ENCODE measurements around the gene CHIC1. TPM values are rescaled to one million over a fixed set of nuclear protein-coding genes. Genes with fewer than 3 reads are reported as not detected.
"Not testable (repeated sequence)": the region's sequence is repeated elsewhere in the genome, so short reads cannot be mapped to it uniquely, and the experiment has no call there.

Gene CHIC1
- polyA plus RNA-seq, result 12.2 TPM
- long read RNA-seq, donor 1, result 0 reads
- long read RNA-seq, donor 2, full-length matches to known transcripts, result 2 of 2 reads
- long read RNA-seq, donor 2, partial matches to known transcripts, result 0 of 2 reads
- long read RNA-seq, donor 2, other reads (novel, unspliced or antisense), result 0 of 2 reads
- long read RNA-seq, donor 3, full-length matches to known transcripts, result 1 of 1 reads
- long read RNA-seq, donor 3, partial matches to known transcripts, result 0 of 1 reads
- long read RNA-seq, donor 3, other reads (novel, unspliced or antisense), result 0 of 1 reads
- long read RNA-seq, donor 4, result 0 reads
- long read RNA-seq, donor 5, result 0 reads
- long read RNA-seq, donor 6, full-length matches to known transcripts, result 2 of 2 reads
- long read RNA-seq, donor 6, partial matches to known transcripts, result 0 of 2 reads
- long read RNA-seq, donor 6, other reads (novel, unspliced or antisense), result 0 of 2 reads
- long read RNA-seq, donor 7, result 0 reads
- long read RNA-seq, donor 8, full-length matches to known transcripts, result 2 of 2 reads
- long read RNA-seq, donor 8, partial matches to known transcripts, result 0 of 2 reads
- long read RNA-seq, donor 8, other reads (novel, unspliced or antisense), result 0 of 2 reads
- long read RNA-seq, donor 9, full-length matches to known transcripts, result 2 of 2 reads
- long read RNA-seq, donor 9, partial matches to known transcripts, result 0 of 2 reads
- long read RNA-seq, donor 9, other reads (novel, unspliced or antisense), result 0 of 2 reads
- long read RNA-seq, donor 10, full-length matches to known transcripts, result 2 of 2 reads
- long read RNA-seq, donor 10, partial matches to known transcripts, result 0 of 2 reads
- long read RNA-seq, donor 10, other reads (novel, unspliced or antisense), result 0 of 2 reads
- long read RNA-seq, donor 11, full-length matches to known transcripts, result 1 of 1 reads
- long read RNA-seq, donor 11, partial matches to known transcripts, result 0 of 1 reads
- long read RNA-seq, donor 11, other reads (novel, unspliced or antisense), result 0 of 1 reads

DNA sequence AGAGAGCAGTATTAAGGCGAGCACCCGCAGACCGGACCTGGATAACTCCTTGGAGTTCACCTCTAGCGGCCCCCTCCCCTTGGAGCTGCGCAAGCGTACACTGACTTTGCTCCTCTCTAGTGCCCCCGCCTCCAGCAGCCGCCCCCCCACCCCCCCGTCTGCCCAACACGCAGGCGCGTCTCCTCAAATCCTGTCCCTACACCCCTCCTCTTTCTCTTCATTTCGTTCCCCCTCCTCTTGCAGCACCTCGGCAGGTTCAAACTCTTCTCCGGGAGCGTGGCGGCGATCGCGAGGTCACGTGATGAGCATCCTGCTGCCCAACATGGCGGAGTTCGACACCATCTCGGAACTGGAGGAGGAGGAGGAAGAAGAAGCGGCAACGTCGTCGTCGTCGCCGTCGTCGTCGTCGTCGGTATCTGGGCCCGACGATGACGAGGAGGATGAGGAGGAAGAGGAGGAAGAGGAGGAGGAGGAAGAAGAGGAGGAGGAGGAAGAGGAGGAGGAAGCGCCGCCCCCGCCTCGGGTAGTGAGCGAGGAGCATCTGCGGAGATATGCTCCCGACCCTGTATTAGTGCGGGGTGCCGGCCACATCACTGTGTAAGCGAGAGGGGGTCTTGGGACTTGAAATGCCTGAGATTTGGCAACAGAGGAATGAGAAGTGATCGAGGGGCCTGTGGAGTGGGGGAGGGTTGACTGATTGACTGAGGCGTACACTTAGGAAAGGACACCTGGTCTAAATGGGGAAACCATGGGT lies at the start of gene CHIC1:
Gene CHIC1 (plus strand): TSS at position 214 of the 754 bp plus-strand sequence. CDS start 88 bp downstream, at position 302.
- Histone ChIP-seq H3K9me3 (ENCODE audit: control insufficient read depth, low read depth, low read length) (no peaks in the 10 kb centered on the region), H3K36me3 (ENCODE audit: control insufficient read depth, insufficient read depth, low read length) (no peaks in the 10 kb centered on the region), H3K4me1 (ENCODE audit: control insufficient read depth, insufficient read depth, low read length) (peaks cover 4% of the 10 kb centered on the region), H3K4me3 (ENCODE audit: low read length) (peak within 1 kb of the TSS; percentile 72), H3K27me3 (ENCODE audit: control insufficient read depth, insufficient read depth, low read length) (no peaks in the 10 kb centered on the region), H3K27ac (ENCODE audit: low read length) (peak within 1 kb of the TSS; percentile 78)
- no CpG with 5 or more reads among the region's 51 CpGs for WGBS (ENCODE audit: insufficient coverage, low lambda C conversion rate)
- DNase-seq, result peak; percentile 55 to 78

DNA sequence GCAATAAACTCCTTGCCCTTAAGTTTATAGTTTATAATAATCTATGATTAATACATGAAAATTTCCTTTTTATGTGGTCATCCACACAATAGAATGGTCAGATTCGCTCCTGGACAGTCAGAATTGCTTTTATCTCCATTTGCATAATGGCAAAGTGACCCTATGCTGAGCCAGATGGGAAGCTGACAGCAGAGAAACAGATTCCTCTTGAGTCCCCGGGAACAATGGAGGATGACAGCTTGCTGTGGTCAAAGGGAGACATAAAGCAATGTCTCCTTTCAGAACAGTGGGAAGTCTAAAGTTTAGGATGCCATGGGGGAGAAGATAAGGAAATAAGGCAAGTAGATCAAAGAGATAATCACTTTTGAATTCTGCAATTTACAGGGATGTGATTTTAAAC lies 40.2 kb upstream of the CHIC1 start:
- H3K4me3 ChIP-seq (ENCODE audit: low read length); H3K9me3 ChIP-seq (ENCODE audit: control insufficient read depth, low read depth, low read length); H3K27ac ChIP-seq (ENCODE audit: low read length); DNase-seq; H3K4me1 ChIP-seq (ENCODE audit: control insufficient read depth, insufficient read depth, low read length); H3K36me3 ChIP-seq (ENCODE audit: control insufficient read depth, insufficient read depth, low read length); H3K27me3 ChIP-seq (ENCODE audit: control insufficient read depth, insufficient read depth, low read length): not testable (repeated sequence)
- WGBS (ENCODE audit: insufficient coverage, low lambda C conversion rate), result no CpG with 5 or more reads among the region's 2 CpGs

DNA sequence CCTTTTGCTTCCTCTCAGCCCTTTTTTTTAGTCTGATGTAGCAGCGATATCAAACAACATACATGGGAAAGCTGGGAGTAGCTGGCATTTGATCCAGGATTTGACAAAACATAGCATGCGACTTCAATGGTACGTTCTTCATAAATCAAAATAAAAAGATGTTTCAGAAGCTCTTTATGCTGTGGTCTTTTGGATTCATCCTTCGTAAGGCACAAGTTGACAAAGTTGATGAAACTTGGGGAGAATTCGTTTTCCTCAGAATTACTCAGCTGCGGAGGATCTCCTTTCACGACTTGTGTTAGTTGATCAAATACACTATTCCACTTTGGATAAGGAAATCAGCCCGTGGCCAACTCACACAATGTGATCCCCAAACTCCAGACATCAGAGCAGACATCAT lies 38.1 kb upstream of the CHIC1 start:
- WGBS (ENCODE audit: insufficient coverage, low lambda C conversion rate), result no CpG with 5 or more reads among the region's 8 CpGs
- no peak overlapping the region for H3K27ac ChIP-seq (ENCODE audit: low read length)
- H3K36me3 ChIP-seq (ENCODE audit: control insufficient read depth, insufficient read depth, low read length), result no peaks in the 10 kb centered on the region
- H3K9me3 ChIP-seq (ENCODE audit: control insufficient read depth, low read depth, low read length), result no peaks in the 10 kb centered on the region
- no peaks in the 10 kb centered on the region for H3K4me1 ChIP-seq (ENCODE audit: control insufficient read depth, insufficient read depth, low read length)
- no peak for DNase-seq
- H3K27me3 ChIP-seq (ENCODE audit: control insufficient read depth, insufficient read depth, low read length), result no peaks in the 10 kb centered on the region
- H3K4me3 ChIP-seq (ENCODE audit: low read length), result no peak overlapping the region

DNA sequence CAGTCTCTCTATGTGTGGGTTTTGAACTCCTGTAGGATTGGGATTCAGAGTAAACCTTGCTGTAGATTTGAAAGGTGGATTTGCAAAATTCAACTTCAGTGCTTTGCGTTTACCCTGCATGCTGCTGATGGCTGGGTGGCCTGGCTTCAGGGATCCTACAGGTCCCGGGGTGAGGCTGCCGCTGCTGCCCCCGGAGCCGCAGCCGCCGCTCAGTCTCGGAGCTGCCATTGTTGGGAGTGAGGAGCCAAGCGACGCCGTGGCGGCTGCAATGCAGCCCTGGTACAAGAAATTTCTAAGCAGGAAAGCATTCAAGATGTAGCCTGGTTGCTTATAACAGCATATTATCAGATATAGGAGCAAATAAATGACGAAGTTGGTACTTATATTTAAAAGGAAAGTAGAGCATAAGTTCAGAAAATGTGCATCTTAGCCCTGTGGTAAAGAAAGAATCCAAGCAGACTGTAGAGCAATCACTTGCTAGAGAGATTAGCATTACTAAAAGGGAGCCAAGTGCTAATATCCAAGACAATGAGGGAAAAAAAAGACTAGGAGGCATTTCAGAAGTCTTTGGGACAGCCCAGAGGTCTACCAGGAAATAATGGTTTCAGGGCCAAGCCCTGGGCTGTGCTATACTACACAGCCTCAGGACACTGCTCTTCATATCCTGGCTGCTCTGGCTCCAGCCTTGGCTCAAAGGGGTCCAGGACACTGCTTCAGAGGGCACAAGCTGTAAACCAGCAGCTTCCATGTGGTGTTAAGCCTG lies 36.9 kb upstream of the CHIC1 start:
- H3K27me3 ChIP-seq (ENCODE audit: control insufficient read depth, insufficient read depth, low read length), result no peaks in the 10 kb centered on the region
- H3K4me3 ChIP-seq (ENCODE audit: low read length), result no peak overlapping the region
- H3K4me1 ChIP-seq (ENCODE audit: control insufficient read depth, insufficient read depth, low read length), result no peaks in the 10 kb centered on the region
- H3K27ac ChIP-seq (ENCODE audit: low read length), result no peak overlapping the region
- H3K9me3 ChIP-seq (ENCODE audit: control insufficient read depth, low read depth, low read length), result no peaks in the 10 kb centered on the region
- no peaks in the 10 kb centered on the region for H3K36me3 ChIP-seq (ENCODE audit: control insufficient read depth, insufficient read depth, low read length)
- no CpG with 5 or more reads among the region's 13 CpGs for WGBS (ENCODE audit: insufficient coverage, low lambda C conversion rate)
- DNase-seq, result no peak

DNA sequence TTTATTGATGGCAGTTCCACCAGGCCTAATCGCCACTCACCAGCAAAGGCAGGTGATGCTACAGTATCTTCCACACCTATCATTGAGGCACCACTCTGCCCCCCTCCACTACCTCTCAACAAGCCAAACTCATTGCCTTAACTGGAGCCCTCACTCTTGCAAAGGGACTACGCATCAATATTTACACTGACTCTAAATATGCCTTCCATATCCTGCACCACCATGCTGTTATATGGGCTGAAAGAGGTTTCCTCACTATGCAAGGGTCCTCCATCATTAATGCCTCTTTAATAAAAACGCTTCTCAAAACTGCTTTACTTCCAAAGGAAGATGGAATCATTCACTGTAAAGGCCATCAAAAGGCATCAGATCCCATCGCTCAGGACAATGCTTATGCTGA lies 31.3 kb upstream of the CHIC1 start:
- not testable (repeated sequence) for H3K4me1 ChIP-seq (ENCODE audit: control insufficient read depth, insufficient read depth, low read length); H3K4me3 ChIP-seq (ENCODE audit: low read length); H3K9me3 ChIP-seq (ENCODE audit: control insufficient read depth, low read depth, low read length); DNase-seq; H3K27me3 ChIP-seq (ENCODE audit: control insufficient read depth, insufficient read depth, low read length); H3K27ac ChIP-seq (ENCODE audit: low read length); H3K36me3 ChIP-seq (ENCODE audit: control insufficient read depth, insufficient read depth, low read length)
- no CpG with 5 or more reads among the region's 4 CpGs for WGBS (ENCODE audit: insufficient coverage, low lambda C conversion rate)

DNA sequence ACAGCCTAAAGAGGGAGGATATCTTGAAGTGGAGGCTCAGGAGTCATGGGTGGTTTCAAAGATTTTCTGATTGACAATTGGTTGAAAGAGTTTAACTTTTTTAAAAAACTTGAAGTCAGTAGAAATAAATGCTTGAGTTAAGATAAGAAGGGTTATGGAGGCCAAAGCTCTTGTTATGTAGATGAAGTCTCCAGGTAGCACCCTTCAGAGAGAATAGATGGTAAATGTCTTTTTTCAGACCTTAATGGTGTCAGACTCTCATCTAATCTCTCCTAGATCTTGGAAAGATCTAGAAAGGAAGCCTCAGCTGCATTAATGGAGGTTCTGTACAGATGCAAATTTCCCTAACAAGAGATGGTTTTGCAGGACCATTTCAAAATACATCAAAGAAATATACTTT lies 6.8 kb upstream of the CHIC1 start:
- no peaks in the 10 kb centered on the region for H3K36me3 ChIP-seq (ENCODE audit: control insufficient read depth, insufficient read depth, low read length)
- DNase-seq, result no peak
- no peaks in the 10 kb centered on the region for H3K4me1 ChIP-seq (ENCODE audit: control insufficient read depth, insufficient read depth, low read length)
- H3K4me3 ChIP-seq (ENCODE audit: low read length), result no peak overlapping the region
- no peak overlapping the region for H3K27ac ChIP-seq (ENCODE audit: low read length)
- H3K27me3 ChIP-seq (ENCODE audit: control insufficient read depth, insufficient read depth, low read length), result no peaks in the 10 kb centered on the region
- no peaks in the 10 kb centered on the region for H3K9me3 ChIP-seq (ENCODE audit: control insufficient read depth, low read depth, low read length)

DNA sequence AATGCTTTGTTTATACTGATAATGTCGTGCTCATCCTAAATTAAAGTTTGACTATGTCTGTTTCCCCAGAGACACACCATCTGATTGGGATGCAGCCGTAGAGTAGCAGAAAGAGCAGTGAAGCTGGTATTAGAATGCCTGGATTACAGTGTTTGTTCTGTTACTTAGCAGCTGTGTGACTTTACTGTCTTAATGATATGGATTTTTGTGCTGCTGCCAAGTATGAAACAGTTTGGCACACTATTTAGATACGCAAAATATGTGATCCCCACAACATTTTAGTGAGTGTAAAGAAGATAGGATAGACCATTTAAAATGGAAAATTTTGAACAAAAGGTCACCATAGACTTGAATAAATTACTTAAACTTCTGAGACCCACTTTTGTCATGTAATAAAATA lies 1.2 kb upstream of the CHIC1 start:
- Histone ChIP-seq H3K27ac (ENCODE audit: low read length) (no peak overlapping the region), H3K4me1 (ENCODE audit: control insufficient read depth, insufficient read depth, low read length) (peaks cover 4% of the 10 kb centered on the region), H3K4me3 (ENCODE audit: low read length) (no peak overlapping the region), H3K36me3 (ENCODE audit: control insufficient read depth, insufficient read depth, low read length) (no peaks in the 10 kb centered on the region), H3K9me3 (ENCODE audit: control insufficient read depth, low read depth, low read length) (no peaks in the 10 kb centered on the region), H3K27me3 (ENCODE audit: control insufficient read depth, insufficient read depth, low read length) (no peaks in the 10 kb centered on the region)
- no CpG with 5 or more reads among the region's 3 CpGs for WGBS (ENCODE audit: insufficient coverage, low lambda C conversion rate)
- peak; percentile 1 to 9 for DNase-seq

DNA sequence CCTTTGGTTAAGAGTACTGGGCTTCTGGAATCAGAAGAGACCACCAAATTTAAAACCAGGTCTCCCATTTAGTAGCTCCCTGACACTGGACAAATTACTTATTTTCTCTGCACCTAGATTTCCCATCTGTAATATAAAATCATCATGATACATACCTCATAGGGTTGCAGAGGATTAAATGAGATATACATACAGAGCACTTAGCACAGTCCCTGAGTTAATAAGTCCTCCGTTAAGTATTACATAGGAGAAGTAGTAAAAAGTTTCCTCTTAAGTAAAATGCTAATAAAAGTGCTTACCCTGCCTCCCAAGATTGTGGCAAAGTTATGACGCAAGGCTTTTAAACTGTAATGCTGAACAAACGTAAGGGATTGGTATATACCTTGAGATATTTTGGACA lies 539 bp upstream of the CHIC1 start:
- H3K4me3 ChIP-seq (ENCODE audit: low read length), result peak overlapping the region; percentile 72
- no CpG with 5 or more reads among the region's 3 CpGs for WGBS (ENCODE audit: insufficient coverage, low lambda C conversion rate)
- H3K4me1 ChIP-seq (ENCODE audit: control insufficient read depth, insufficient read depth, low read length), result peaks cover 4% of the 10 kb centered on the region
- no peaks in the 10 kb centered on the region for H3K27me3 ChIP-seq (ENCODE audit: control insufficient read depth, insufficient read depth, low read length)
- H3K9me3 ChIP-seq (ENCODE audit: control insufficient read depth, low read depth, low read length), result no peaks in the 10 kb centered on the region
- no peak for DNase-seq
- peak overlapping the region; percentile 78 for H3K27ac ChIP-seq (ENCODE audit: low read length)
- H3K36me3 ChIP-seq (ENCODE audit: control insufficient read depth, insufficient read depth, low read length), result no peaks in the 10 kb centered on the region

DNA sequence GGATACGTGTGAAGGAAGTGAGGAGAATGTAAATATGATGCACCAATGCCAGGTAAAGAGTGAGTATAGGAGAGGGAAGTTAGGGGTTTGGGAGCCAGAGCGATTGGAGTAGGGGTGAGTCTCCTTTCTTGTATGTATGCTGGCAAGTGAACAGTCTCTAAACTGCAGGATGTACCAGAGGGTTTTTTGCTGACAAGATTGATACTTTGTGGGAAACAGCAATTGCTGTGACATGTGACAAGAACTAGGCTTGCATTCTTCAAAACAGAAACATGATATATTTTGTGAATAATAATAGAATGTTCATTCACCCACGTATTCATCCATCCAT lies 706 bp downstream of the CHIC1 start:
- WGBS (ENCODE audit: insufficient coverage, low lambda C conversion rate), result no CpG with 5 or more reads among the region's 3 CpGs
- peak in 1 of 2 donors; percentile 58 for DNase-seq

More for the DNA sequence above, 706 bp downstream of the CHIC1 start:
- peak overlapping the region; percentile 78 for H3K27ac ChIP-seq (ENCODE audit: low read length)
- no peaks in the 10 kb centered on the region for H3K36me3 ChIP-seq (ENCODE audit: control insufficient read depth, insufficient read depth, low read length)
- no peaks in the 10 kb centered on the region for H3K9me3 ChIP-seq (ENCODE audit: control insufficient read depth, low read depth, low read length)
- H3K27me3 ChIP-seq (ENCODE audit: control insufficient read depth, insufficient read depth, low read length), result no peaks in the 10 kb centered on the region
- H3K4me1 ChIP-seq (ENCODE audit: control insufficient read depth, insufficient read depth, low read length), result peaks cover 4% of the 10 kb centered on the region
- H3K4me3 ChIP-seq (ENCODE audit: low read length), result peak overlapping the region; percentile 72
